22Rv1 (cell line): Measurements from ENCODE around the gene SPATS2L.

Experiments
- CTCF ChIP-seq: fragments of 450-650 bp; IDR thresholded peaks from 2 replicates; pipeline ENCODE4 v1.5.1; 2017; ENCODE audit warnings: mild to moderate bottlenecking
- ZFX ChIP-seq: fragments of 450-650 bp; IDR thresholded peaks from 2 replicates; pipeline ENCODE4 v1.6.1; 2017; ENCODE audit warnings: antibody characterized with exemption, borderline replicate concordance

- no peak for TF ChIP-seq CTCF
- TF ChIP-seq ZFX = no peak
Observed at GRCh38 chr2:200450288-200450687, 143.8 kb downstream of the SPATS2L start.
